Right atrium auricular region (tissue), 2 donors: ENCODE results near the gene USP49. TPM values are rescaled to one million over a fixed set of nuclear protein-coding genes. Genes with fewer than 3 reads are reported as not detected.

Experiments used
- DNase-seq: peaks from one replicate; pipeline ENCODE4 v3.0.0-alpha.2; 2019; ENCODE audit warnings: low spot score
- H3K27ac ChIP-seq, 2 donors: fragments of 200-600 bp; sonication (generic); 1 replicate in 1 of 2; 2 replicates in 1 of 2; pipeline ENCODE4 v1.5.1; 2016 to 2019
- H3K27me3 ChIP-seq, 2 donors: fragments of 200-600 bp; sonication (generic); one replicate each; pipeline versions ENCODE4 v1.5.1 to v1.6.0; 2017 to 2019
- H3K36me3 ChIP-seq: fragments of 200-600 bp; sonication (generic); one replicate; pipeline ENCODE4 v1.5.1; 2016
- H3K4me1 ChIP-seq, 2 donors: fragments of 200-600 bp; sonication (generic); one replicate each; pipeline versions ENCODE4 v1.5.1 to v1.6.0; 2017 to 2019
- H3K4me3 ChIP-seq, 2 donors: fragments of 200-600 bp; sonication (generic); 1 replicate in 1 of 2; 2 replicates in 1 of 2; pipeline ENCODE4 v1.5.1; 2017 to 2019; ENCODE audit warnings: mild to moderate bottlenecking in 1 of 2, moderate library complexity in 1 of 2
- H3K9me3 ChIP-seq, 2 donors: fragments of 200-600 bp; sonication (generic); one replicate each; pipeline ENCODE4 v1.5.1; 2019
- total RNA-seq, 2 donors: library from RNA; depleted of rRNA; stranded (reverse); fragments of >200 nt; gene quantifications; one replicate each; pipeline ENCODE4 v1.1.0, GENCODE V29; 2016
- TF ChIP-seq, protein P1 (sequence below), 2 donors: fragments of 200-600 bp; sonication (generic); IDR thresholded peaks; one replicate each; pipeline ENCODE4 v1.5.1; 2019; ENCODE audit warnings: antibody characterized with exemption in 2 of 2

USP49 gene
- total RNA-seq, 2 donors from 2014 or later, result 1.3 to 1.7 TPM

DNA sequence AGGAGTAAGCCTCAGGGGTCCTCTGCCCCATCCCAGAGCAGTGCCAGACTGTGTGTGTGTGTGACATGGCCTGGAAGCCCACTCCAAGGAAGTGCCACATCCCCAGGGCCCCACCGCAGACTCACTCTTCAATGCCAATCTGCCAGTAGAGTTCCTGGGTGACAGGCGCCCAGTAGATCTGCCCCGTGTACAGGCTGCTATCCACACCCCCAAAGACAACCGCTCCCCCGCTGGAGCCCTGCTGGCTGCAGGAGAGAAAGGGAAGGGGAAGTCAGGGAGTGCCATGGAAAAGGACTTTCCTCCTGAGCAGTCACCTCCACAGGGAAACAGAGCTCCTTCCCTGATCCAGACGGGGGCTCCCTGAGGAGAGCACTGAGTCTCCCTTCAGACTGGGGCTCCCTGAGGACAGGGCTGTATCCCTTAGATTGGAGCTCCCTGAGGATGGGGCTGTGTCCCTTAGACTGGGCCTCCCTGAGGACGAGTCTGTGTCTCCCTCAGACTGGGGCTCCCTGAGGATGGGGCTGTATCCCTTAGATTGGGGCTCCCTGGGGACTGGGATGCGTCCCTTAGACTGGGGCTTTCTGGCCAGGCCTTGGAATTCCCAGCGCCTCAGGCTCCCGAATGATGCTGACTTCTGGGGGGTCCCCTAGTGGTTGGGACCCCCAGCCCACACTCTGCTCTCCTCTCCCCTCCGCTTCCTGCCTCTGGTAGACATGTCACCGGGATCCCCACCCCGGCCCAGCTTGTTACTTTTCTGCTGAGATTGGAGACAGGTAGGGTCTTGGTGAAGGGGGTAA, 154.6 kb downstream of the USP49 start:
- H3K27ac ChIP-seq, result no peak overlapping the region
- peaks cover 0 to 6% of the 10 kb centered on the region in 2 donors for H3K4me1 ChIP-seq
- no peaks in the 10 kb centered on the region for H3K9me3 ChIP-seq
- no peaks in the 10 kb centered on the region for H3K27me3 ChIP-seq
- H3K36me3 ChIP-seq, result no peaks in the 10 kb centered on the region
- TF ChIP-seq, protein P1, sequence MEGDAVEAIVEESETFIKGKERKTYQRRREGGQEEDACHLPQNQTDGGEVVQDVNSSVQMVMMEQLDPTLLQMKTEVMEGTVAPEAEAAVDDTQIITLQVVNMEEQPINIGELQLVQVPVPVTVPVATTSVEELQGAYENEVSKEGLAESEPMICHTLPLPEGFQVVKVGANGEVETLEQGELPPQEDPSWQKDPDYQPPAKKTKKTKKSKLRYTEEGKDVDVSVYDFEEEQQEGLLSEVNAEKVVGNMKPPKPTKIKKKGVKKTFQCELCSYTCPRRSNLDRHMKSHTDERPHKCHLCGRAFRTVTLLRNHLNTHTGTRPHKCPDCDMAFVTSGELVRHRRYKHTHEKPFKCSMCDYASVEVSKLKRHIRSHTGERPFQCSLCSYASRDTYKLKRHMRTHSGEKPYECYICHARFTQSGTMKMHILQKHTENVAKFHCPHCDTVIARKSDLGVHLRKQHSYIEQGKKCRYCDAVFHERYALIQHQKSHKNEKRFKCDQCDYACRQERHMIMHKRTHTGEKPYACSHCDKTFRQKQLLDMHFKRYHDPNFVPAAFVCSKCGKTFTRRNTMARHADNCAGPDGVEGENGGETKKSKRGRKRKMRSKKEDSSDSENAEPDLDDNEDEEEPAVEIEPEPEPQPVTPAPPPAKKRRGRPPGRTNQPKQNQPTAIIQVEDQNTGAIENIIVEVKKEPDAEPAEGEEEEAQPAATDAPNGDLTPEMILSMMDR (IDR thresholded peaks at IDR 0.05), result no peak
- no peak overlapping the region for H3K4me3 ChIP-seq
- DNase-seq, result no peak

Other genes starting within 250 kb of the USP49 start
- gene TFEB, start 159.8 kb downstream of the USP49 start, total RNA-seq, result 10 to 100 TPM; 31.5 to 35.8 TPM
- not detected for gene PGC, start 148.0 kb downstream of the USP49 start, total RNA-seq
- gene FRS3, start 115.5 kb downstream of the USP49 start, total RNA-seq, result 1 to 10 TPM; 2.6 to 3.4 TPM
- 1 to 10 TPM; 4.3 to 5.6 TPM for gene PRICKLE4, start 114.6 kb downstream of the USP49 start, total RNA-seq
- 100 to 1,000 TPM; 130 to 172 TPM for gene TOMM6, start 107.7 kb downstream of the USP49 start, total RNA-seq
- 1 to 10 TPM; 8.6 to 8.8 TPM for gene MED20, start 25.8 kb upstream of the USP49 start, total RNA-seq
- 1 to 10 TPM; 3.0 to 7.6 TPM for gene BYSL, start 26.1 kb upstream of the USP49 start, total RNA-seq
- gene CCND3, start 46.4 kb upstream of the USP49 start, total RNA-seq, result 100 to 1,000 TPM in 1 of 2 donors, 10 to 100 TPM in 1; 78.7 to 129 TPM
- 10 to 100 TPM; 21.9 to 35.8 TPM for gene TAF8, start 155.1 kb upstream of the USP49 start, total RNA-seq
- 1 to 10 TPM; 1.9 to 2.8 TPM for gene C6orf132, start 247.2 kb upstream of the USP49 start, total RNA-seq